ENCODE data around the gene PPP1R3G. TPM values are rescaled to one million over a fixed set of nuclear protein-coding genes. Genes with fewer than 3 reads are reported as not detected.

Gene PPP1R3G
- total RNA-seq, 4 donors from 2014 or later, result 0.88 to 3.2 (median 2.9) TPM

GRCh38 chr6:5073992-5074391 lies 11.1 kb upstream of the PPP1R3G start:
- H3K4me3 ChIP-seq (ENCODE audit: low read depth, poor library complexity, severe bottlenecking), result no peak overlapping the region
- intact Hi-C loops (cut with DNase I; ENCODE audit: low total_unique reads), result no loop called here
- no peak for DNase-seq (ENCODE audit: low spot score in 2 of 2)
- 76 to 86% methylated on average over 3 of the region's 3 CpGs for WGBS, 2 donors
- TF ChIP-seq POLR2A (IDR thresholded peaks at IDR 0.05), result no peak
- no peak for TF ChIP-seq CTCF (IDR thresholded peaks at IDR 0.05)

- TF ChIP-seq CTCF (IDR thresholded peaks at IDR 0.05) (no peak), POLR2A (IDR thresholded peaks at IDR 0.05) (no peak)
- H3K4me3 ChIP-seq (ENCODE audit: low read depth, poor library complexity, severe bottlenecking), result no peak overlapping the region
- no peak for DNase-seq (ENCODE audit: low spot score in 2 of 2)
- intact Hi-C loops (cut with DNase I; ENCODE audit: low total_unique reads), result no loop called here
- 89 to 93% methylated on average over 11 of the region's 11 CpGs for WGBS, 2 donors
Observed at GRCh38 chr6:5076931-5077330, 8.2 kb upstream of the PPP1R3G start.

- WGBS, 2 donors, result 76 to 77% methylated on average over 5 of the region's 5 CpGs
Observed at GRCh38 chr6:5078121-5078669, 6.9 kb upstream of the PPP1R3G start.

GRCh38 chr6:5079692-5080091 lies 5.4 kb upstream of the PPP1R3G start:
- 81 to 94% methylated on average over 2 of the region's 2 CpGs for WGBS, 2 donors
- TF ChIP-seq CTCF (IDR thresholded peaks at IDR 0.05) (no peak), POLR2A (IDR thresholded peaks at IDR 0.05) (no peak)

More at GRCh38 chr6:5078121-5078669, 6.9 kb upstream of the PPP1R3G start:
- no peak overlapping the region for H3K4me3 ChIP-seq (ENCODE audit: low read depth, poor library complexity, severe bottlenecking)
- no peak for DNase-seq (ENCODE audit: low spot score in 2 of 2)
- no peak for TF ChIP-seq POLR2A (IDR thresholded peaks at IDR 0.05)
- intact Hi-C loops (cut with DNase I; ENCODE audit: low total_unique reads), result no loop called here

GRCh38 chr6:5080574-5080973 lies 4.6 kb upstream of the PPP1R3G start:
- no peak for DNase-seq (ENCODE audit: low spot score in 2 of 2)
- no peak overlapping the region for H3K4me3 ChIP-seq (ENCODE audit: low read depth, poor library complexity, severe bottlenecking)
- 54 to 62% methylated on average over 3 of the region's 3 CpGs for WGBS, 2 donors
- intact Hi-C loops (cut with DNase I; ENCODE audit: low total_unique reads), result no loop called here
- TF ChIP-seq CTCF (IDR thresholded peaks at IDR 0.05), result no peak
- TF ChIP-seq POLR2A (IDR thresholded peaks at IDR 0.05), result no peak

More at GRCh38 chr6:5079692-5080091, 5.4 kb upstream of the PPP1R3G start:
- intact Hi-C loops (cut with DNase I; ENCODE audit: low total_unique reads), result no loop called here
- no peak for DNase-seq (ENCODE audit: low spot score in 2 of 2)
- no peak overlapping the region for H3K4me3 ChIP-seq (ENCODE audit: low read depth, poor library complexity, severe bottlenecking)

- intact Hi-C loops (cut with DNase I; ENCODE audit: low total_unique reads), result no loop called here
- DNase-seq (ENCODE audit: low spot score in 2 of 2), result no peak
- 95 to 97% methylated on average over 3 of the region's 3 CpGs for WGBS, 2 donors
- no peak for TF ChIP-seq POLR2A (IDR thresholded peaks at IDR 0.05)
- no peak for TF ChIP-seq CTCF (IDR thresholded peaks at IDR 0.05)
- no peak overlapping the region for H3K4me3 ChIP-seq (ENCODE audit: low read depth, poor library complexity, severe bottlenecking)
Observed at GRCh38 chr6:5081182-5081581, 4.0 kb upstream of the PPP1R3G start.

Data from lower leg skin (tissue), 4 donors.